Hematopoietic multipotent progenitor cell (in vitro differentiated cells): ENCODE measurements around the gene GKN1. TPM values are rescaled to one million over a fixed set of nuclear protein-coding genes. Genes with fewer than 3 reads are reported as not detected.

Experiments
- total RNA-seq: library from RNA; depleted of rRNA; stranded (reverse); fragments of >200 nt; gene quantifications from one replicate; pipeline ENCODE4 v1.2.3, GENCODE V29; 2012

GKN1 gene
- total RNA-seq, 1 donor = not detected

Other genes starting within 250 kb of the GKN1 start
- gene ARHGAP25, start 239.8 kb upstream of the GKN1 start, total RNA-seq = 43.6 TPM
- gene BMP10, start 103.2 kb upstream of the GKN1 start, total RNA-seq = under 0.01 TPM
- gene GKN2, start 21.7 kb upstream of the GKN1 start, total RNA-seq = not detected
- under 0.01 TPM for gene ANTXR1, start 38.5 kb downstream of the GKN1 start, total RNA-seq